Keratinocyte (primary cell): Measurements from ENCODE around the gene PBX4. TPM values are rescaled to one million over a fixed set of nuclear protein-coding genes. Genes with fewer than 3 reads are reported as not detected.

Source experiments
- DNase-seq: peaks from one replicate; pipeline ENCODE4 v3.0.0-alpha.2; 2011; ENCODE audit warnings: low read depth, missing footprints, low spot score
- FAIRE-seq: peaks from 2 replicates; lab custom pipeline; 2011; peaks lifted over from hg19 to GRCh38; lab: Jason Lieb, UNC
- H2AFZ ChIP-seq: 2 replicates; pipeline ENCODE4 v1.6.0; 2012; ENCODE audit warnings: low read length, control low read depth, inconsistent platforms; ENCODE audit not compliant: control insufficient read depth
- H3K27ac ChIP-seq: 2 replicates; pipeline ENCODE4 v1.5.1; 2011; ENCODE audit warnings: low read length; ENCODE audit not compliant: control insufficient read depth, insufficient read depth
- H3K27me3 ChIP-seq: 3 replicates; pipeline ENCODE4 v1.6.0; 2011; ENCODE audit warnings: low read length; ENCODE audit not compliant: control insufficient read depth, insufficient read depth; ENCODE audit errors: extremely low read depth
- H3K36me3 ChIP-seq, 2 experiments: 2 replicates in 1 of 2; 3 replicates in 1 of 2; pipeline ENCODE4 v1.5.1; 2011; ENCODE audit warnings: low read length in 2 of 2, mild to moderate bottlenecking in 1 of 2; ENCODE audit not compliant: control insufficient read depth in 2 of 2, insufficient read depth in 2 of 2; ENCODE audit errors: extremely low read depth in 1 of 2
- H3K4me1 ChIP-seq: 3 replicates; pipeline ENCODE4 v1.5.1; 2011; ENCODE audit warnings: low read length; ENCODE audit not compliant: control insufficient read depth, insufficient read depth; ENCODE audit errors: extremely low read depth
- H3K4me2 ChIP-seq: 3 replicates; pipeline ENCODE4 v1.6.0; 2011; ENCODE audit warnings: low read depth, low read length; ENCODE audit not compliant: control insufficient read depth, insufficient read depth; ENCODE audit errors: extremely low read depth
- H3K4me3 ChIP-seq, 3 experiments: fragments of 200-600 bp in 1 of 3; sonication (generic) in 1 of 3; 2 replicates in 2 of 3; 3 replicates in 1 of 3; pipeline ENCODE4 v1.5.1; 2011 to 2016; ENCODE audit warnings: low read length in 3 of 3, mild to moderate bottlenecking in 3 of 3, control low read depth in 2 of 3, inconsistent platforms in 1 of 3, low read depth in 1 of 3, mixed read lengths in 1 of 3, mixed run types in 1 of 3, moderate library complexity in 1 of 3; ENCODE audit not compliant: control insufficient read depth in 2 of 3, insufficient read depth in 2 of 3; ENCODE audit errors: extremely low read depth in 1 of 3
- H3K79me2 ChIP-seq: 2 replicates; pipeline ENCODE4 v1.6.0; 2012; ENCODE audit warnings: low read length; ENCODE audit not compliant: control insufficient read depth, insufficient read depth
- H3K9ac ChIP-seq: 3 replicates; pipeline ENCODE4 v1.6.0; 2011; ENCODE audit warnings: low read length; ENCODE audit not compliant: control insufficient read depth, insufficient read depth; ENCODE audit errors: extremely low read depth
- H3K9me1 ChIP-seq: 3 replicates; pipeline ENCODE4 v1.6.0; 2011; ENCODE audit warnings: low read length; ENCODE audit not compliant: control insufficient read depth, insufficient read depth; ENCODE audit errors: extremely low read depth
- H3K9me3 ChIP-seq: 2 replicates; pipeline ENCODE4 v1.5.1; 2012; ENCODE audit warnings: low read depth, low read length; ENCODE audit not compliant: control insufficient read depth
- H4K20me1 ChIP-seq: 3 replicates; pipeline ENCODE4 v1.6.0; 2011; ENCODE audit warnings: low read length; ENCODE audit not compliant: control insufficient read depth, insufficient read depth; ENCODE audit errors: extremely low read depth
- CTCF ChIP-seq, 3 experiments: IDR thresholded peaks in 1 of 3; conservative IDR thresholded peaks in 1 of 3; optimal IDR thresholded peaks in 1 of 3; 2 replicates in 2 of 3; 3 replicates in 1 of 3; pipeline versions ENCODE3 to v1.5.1; 2011; ENCODE audit warnings: low read length in 3 of 3, mild to moderate bottlenecking in 3 of 3, moderate library complexity in 2 of 3, control low read depth in 1 of 3, inconsistent platforms in 1 of 3; ENCODE audit not compliant: insufficient read depth in 2 of 3; ENCODE audit errors: extremely low read depth in 1 of 3
- EZH2 ChIP-seq: IDR thresholded peaks from one replicate; pipeline ENCODE4 v1.6.1; 2012; ENCODE audit warnings: inconsistent platforms, mild to moderate bottlenecking, low read length, moderate library complexity
- dilution Hi-C: fragments of 300-500 bp; cut with MboI; formaldehyde crosslinking; loops from one replicate; pipeline ENCODE4 v1.7.0; 2020; ENCODE audit warnings: low sequenced_read_pairs; ENCODE audit not compliant: extremely low pct_ligation_motif_present
- polyA plus RNA-seq, 5 experiments: library from polyadenylated mRNA; depleted of rRNA in 3 of 5; stranded (reverse) in 3 of 5; stranded (forward) in 1 of 5; unstranded in 1 of 5; fragments of >200 nt; gene quantifications; 1 replicate in 1 of 5; 2 replicates in 3 of 5; 3 replicates in 1 of 5; pipeline versions ENCODE4 v1.2.1 to v1.2.3, GENCODE V29; 2011 to 2012; ENCODE audit warnings: missing spikeins in 2 of 5, low read depth in 1 of 5, low replicate concordance in 1 of 5

PBX4 gene
- polyA plus RNA-seq, 1 donor (not counting 4 experiments of a cell fraction or from before 2014, with no cell fraction given) = 1.7 TPM

- Histone ChIP-seq H3K27me3 (peaks cover 27% of the 10 kb centered on the region), H4K20me1 (no peaks in the 10 kb centered on the region), H3K79me2 (no peaks in the 10 kb centered on the region), H3K9me1 (no peaks in the 10 kb centered on the region), H3K4me3 (no peak overlapping the region), H3K9me3 (no peaks in the 10 kb centered on the region), H3K27ac (no peak overlapping the region), H3K36me3 (no peaks in the 10 kb centered on the region), H3K4me2 (no peak overlapping the region), H3K9ac (no peak overlapping the region), H3K4me1 (no peaks in the 10 kb centered on the region), H2AFZ (no peak overlapping the region)
- dilution Hi-C loops = no loop called here
- FAIRE-seq (no peak), DNase-seq (no peak)
- TF ChIP-seq EZH2 (no peak), CTCF (optimal IDR thresholded peaks at IDR 0.05 in 1 of 3, IDR thresholded peaks at IDR 0.05 in 1 of 3, conservative IDR thresholded peaks at IDR 0.05 in 1 of 3; ENCODE audit: extremely low read depth in 1 of 3, insufficient read depth in 2 of 3, low read length in 3 of 3) (no peak)
These were observed 66.7 kb downstream of the PBX4 start for GRCh38 chr19:19551853-19552192.

- Histone ChIP-seq H3K4me2 (no peak overlapping the region), H2AFZ (no peak overlapping the region), H3K79me2 (no peaks in the 10 kb centered on the region), H3K4me3 (no peak overlapping the region), H4K20me1 (no peaks in the 10 kb centered on the region), H3K9me1 (no peaks in the 10 kb centered on the region), H3K36me3 (no peaks in the 10 kb centered on the region), H3K27me3 (peaks cover 27% of the 10 kb centered on the region), H3K9me3 (no peaks in the 10 kb centered on the region), H3K4me1 (no peaks in the 10 kb centered on the region), H3K27ac (no peak overlapping the region), H3K9ac (no peak overlapping the region)
- TF ChIP-seq CTCF (optimal IDR thresholded peaks at IDR 0.05 in 1 of 3, IDR thresholded peaks at IDR 0.05 in 1 of 3, conservative IDR thresholded peaks at IDR 0.05 in 1 of 3; ENCODE audit: extremely low read depth in 1 of 3, insufficient read depth in 2 of 3, low read length in 3 of 3) = no peak
- dilution Hi-C loops = no loop called here
- FAIRE-seq (no peak), DNase-seq (no peak)
These were observed 67.3 kb downstream of the PBX4 start for GRCh38 chr19:19550972-19551852.
